Activated T-helper 17 cell treated with anti-CD3 and anti-CD28 coated beads, Interleukin-2, amount 50 U/mL, for 72 hours (primary cell): Measurements from ENCODE around the gene PRDX2. TPM values are rescaled to one million over a fixed set of nuclear protein-coding genes. Genes with fewer than 3 reads are reported as not detected.
A peak's percentile ranks its signal among the peaks of the same experiment; 100 is the strongest.

Experiments
- ATAC-seq: fragments of 150-1000 bp; cut with Tn5 transposase; replicated peaks from 2 replicates; pipeline ENCODE4 v1.10.0; 2021; ENCODE audit warnings: mild to moderate bottlenecking, moderate library complexity
- H3K27ac Mint-ChIP-seq: one replicate; pipeline ENCODE4 v1.8.0; 2022; ENCODE audit warnings: mixed read lengths
- H3K27me3 Mint-ChIP-seq: one replicate; pipeline ENCODE4 v1.8.0; 2022; ENCODE audit warnings: mixed read lengths
- H3K36me3 Mint-ChIP-seq: one replicate; pipeline ENCODE4 v1.8.0; 2022; ENCODE audit warnings: low read depth, mild to moderate bottlenecking, mixed read lengths
- H3K4me1 Mint-ChIP-seq: one replicate; pipeline ENCODE4 v1.8.0; 2022; ENCODE audit warnings: mixed read lengths
- H3K4me3 Mint-ChIP-seq: one replicate; pipeline ENCODE4 v1.8.0; 2022; ENCODE audit warnings: mild to moderate bottlenecking, mixed read lengths
- H3K9me3 Mint-ChIP-seq: one replicate; pipeline ENCODE4 v1.8.0; 2022; ENCODE audit warnings: mixed read lengths
- total RNA-seq, 2 donors: library from RNA; stranded (reverse); gene quantifications; one replicate each; pipeline ENCODE4 v1.2.3, GENCODE V29; 2022

The PRDX2 gene
- total RNA-seq, 2 donors from 2014 or later = 307 to 415 TPM

DNA sequence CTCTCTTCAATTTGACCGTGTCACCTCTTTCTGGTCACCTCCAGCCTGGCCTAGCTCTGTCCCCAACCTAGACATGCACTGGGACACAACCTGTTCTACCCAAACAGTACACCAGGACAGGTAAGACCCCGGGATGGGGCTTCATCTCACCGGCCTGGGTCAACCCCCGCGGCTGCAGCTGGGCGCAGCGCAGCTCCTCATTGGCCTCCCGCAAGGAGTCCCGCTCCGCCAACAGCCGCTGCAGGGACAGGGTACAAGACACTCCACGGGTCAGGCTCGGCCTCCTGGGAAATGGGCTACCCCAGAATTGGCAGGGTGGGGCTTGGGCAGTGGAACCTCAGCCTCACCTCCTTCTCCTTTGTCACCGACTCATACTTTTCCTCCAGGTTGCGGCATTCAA lies 33.9 kb downstream of the PRDX2 start:
- no peaks in the 10 kb centered on the region for H3K36me3 Mint-ChIP-seq
- no peaks in the 10 kb centered on the region for H3K27me3 Mint-ChIP-seq
- no peak overlapping the region for H3K27ac Mint-ChIP-seq
- ATAC-seq = no peak
- peaks cover 5% of the 10 kb centered on the region for H3K4me1 Mint-ChIP-seq
- no peak overlapping the region for H3K4me3 Mint-ChIP-seq
- no peaks in the 10 kb centered on the region for H3K9me3 Mint-ChIP-seq

DNA sequence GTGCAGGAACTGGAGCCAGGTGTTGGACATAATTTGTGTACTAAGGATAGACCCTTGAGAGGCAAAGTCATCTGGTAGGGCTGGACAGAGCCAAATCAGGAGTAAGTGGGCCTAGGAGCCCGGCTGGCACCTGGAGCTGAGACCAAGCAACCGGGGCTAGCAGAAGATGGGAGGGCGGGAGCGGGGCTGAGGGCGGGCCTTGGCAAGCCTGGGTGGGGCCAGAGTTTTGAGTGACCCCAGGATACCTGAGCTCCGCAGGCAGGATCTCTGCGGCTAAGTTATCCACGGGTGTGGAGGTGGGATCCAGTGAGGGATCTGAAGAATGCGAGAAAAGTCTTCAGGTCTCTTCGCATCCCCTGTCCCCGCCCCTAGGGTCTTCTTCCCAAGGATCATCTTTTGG lies 34.5 kb downstream of the PRDX2 start:
- no peaks in the 10 kb centered on the region for H3K27me3 Mint-ChIP-seq
- no peak overlapping the region for H3K4me3 Mint-ChIP-seq
- H3K36me3 Mint-ChIP-seq = no peaks in the 10 kb centered on the region
- no peak overlapping the region for H3K27ac Mint-ChIP-seq
- H3K4me1 Mint-ChIP-seq = peaks cover 5% of the 10 kb centered on the region
- H3K9me3 Mint-ChIP-seq = no peaks in the 10 kb centered on the region
- no peak for ATAC-seq

DNA sequence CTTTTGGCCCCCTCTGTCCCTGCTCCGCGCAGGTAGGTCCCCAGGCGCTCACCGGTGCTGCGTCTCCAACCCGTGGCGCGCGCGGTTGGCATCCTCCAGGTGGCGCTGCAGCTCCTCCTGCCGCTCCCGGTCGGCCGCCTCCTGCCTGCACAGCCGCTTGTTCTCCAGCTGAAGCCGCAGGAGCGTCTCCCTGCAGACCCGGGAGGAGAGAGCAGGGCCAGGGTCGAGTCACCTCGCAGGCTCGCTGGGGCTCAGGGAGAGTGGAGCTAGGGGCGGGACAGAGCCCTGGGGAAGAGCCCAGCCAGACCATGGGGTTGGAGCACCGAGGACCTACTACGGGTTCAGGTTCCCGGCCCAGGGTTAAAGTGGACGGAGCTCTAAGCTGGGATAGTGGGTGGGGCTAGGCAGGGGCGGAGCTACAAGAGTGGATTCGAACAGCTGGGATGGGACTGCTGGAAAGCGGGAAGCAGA lies 35.5 kb downstream of the PRDX2 start:
- ATAC-seq = peak; percentile 85
- no peaks in the 10 kb centered on the region for H3K27me3 Mint-ChIP-seq
- H3K9me3 Mint-ChIP-seq = no peaks in the 10 kb centered on the region
- no peaks in the 10 kb centered on the region for H3K36me3 Mint-ChIP-seq
- H3K27ac Mint-ChIP-seq = no peak overlapping the region
- peaks cover 5% of the 10 kb centered on the region for H3K4me1 Mint-ChIP-seq
- H3K4me3 Mint-ChIP-seq = peak overlapping the region; percentile 48

DNA sequence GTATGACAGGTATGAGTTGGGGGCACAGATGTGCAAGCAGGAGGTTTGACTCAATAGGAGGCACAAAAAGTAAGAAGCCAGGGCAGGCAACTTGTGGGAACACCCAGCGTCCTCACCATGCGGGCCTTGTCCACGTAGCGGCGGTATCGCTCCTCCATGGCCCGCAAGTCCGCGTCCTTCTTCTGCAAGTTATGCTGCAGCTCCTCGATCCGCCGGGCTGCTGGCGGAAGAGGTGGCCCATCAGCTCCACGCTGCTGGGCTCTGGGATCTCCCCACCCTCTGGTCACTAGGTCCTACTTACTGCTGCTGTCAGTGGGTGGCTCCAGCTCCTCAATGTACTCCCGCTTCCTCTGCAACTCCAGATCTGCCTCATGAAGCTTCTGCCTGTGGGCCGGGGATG lies 36.9 kb downstream of the PRDX2 start:
- Mint-ChIP-seq H3K4me3 (no peak overlapping the region), H3K27ac (no peak overlapping the region), H3K27me3 (no peaks in the 10 kb centered on the region), H3K9me3 (no peaks in the 10 kb centered on the region), H3K4me1 (no peaks in the 10 kb centered on the region), H3K36me3 (no peaks in the 10 kb centered on the region)
- ATAC-seq = no peak

DNA sequence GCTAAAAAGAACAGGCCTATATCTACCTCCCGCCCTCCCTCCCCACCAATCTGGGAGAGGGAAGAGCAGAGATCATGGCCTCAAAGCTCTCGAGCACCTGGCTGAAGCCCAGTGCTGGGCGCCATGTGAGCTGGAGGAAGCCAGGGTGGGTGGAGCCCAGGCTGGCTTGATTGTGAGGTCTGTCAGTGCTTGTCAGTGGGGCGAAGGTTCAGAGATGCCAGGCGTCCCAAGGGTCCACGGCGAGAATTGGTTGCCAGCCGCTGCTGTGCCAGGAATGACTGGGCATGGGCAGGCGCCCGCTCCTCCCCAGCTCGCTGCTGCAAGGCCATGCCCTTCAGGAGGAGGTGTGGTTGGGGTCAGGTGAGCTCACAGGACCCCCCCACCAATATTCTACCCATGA lies 38.5 kb downstream of the PRDX2 start:
- Mint-ChIP-seq H3K4me3 (no peak overlapping the region), H3K4me1 (no peaks in the 10 kb centered on the region), H3K27ac (no peak overlapping the region), H3K9me3 (no peaks in the 10 kb centered on the region), H3K36me3 (no peaks in the 10 kb centered on the region), H3K27me3 (no peaks in the 10 kb centered on the region)
- ATAC-seq = no peak

DNA sequence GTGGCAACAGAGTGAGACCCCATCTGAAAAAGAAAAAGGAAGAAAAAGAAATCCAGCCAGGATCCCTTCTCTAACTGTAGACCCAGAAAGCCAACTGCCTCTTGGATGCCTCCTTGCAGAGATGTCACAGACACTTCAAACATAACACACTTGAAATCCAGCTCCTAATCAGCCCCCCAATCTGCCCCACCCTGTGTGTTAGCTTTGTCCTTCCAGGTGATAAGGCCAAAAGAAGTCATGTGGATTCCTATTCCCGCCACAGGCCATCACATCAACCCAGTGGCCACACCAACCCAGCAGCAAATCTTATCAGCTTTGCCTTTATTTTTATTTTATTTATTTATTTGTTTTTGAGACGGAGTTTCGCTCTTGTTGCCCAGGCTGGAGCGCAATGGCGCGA lies 41.9 kb downstream of the PRDX2 start:
- no peak overlapping the region for H3K27ac Mint-ChIP-seq
- H3K4me1 Mint-ChIP-seq = no peaks in the 10 kb centered on the region
- peaks cover 8% of the 10 kb centered on the region for H3K27me3 Mint-ChIP-seq
- no peaks in the 10 kb centered on the region for H3K9me3 Mint-ChIP-seq
- no peaks in the 10 kb centered on the region for H3K36me3 Mint-ChIP-seq
- no peak overlapping the region for H3K4me3 Mint-ChIP-seq
- no peak for ATAC-seq

DNA sequence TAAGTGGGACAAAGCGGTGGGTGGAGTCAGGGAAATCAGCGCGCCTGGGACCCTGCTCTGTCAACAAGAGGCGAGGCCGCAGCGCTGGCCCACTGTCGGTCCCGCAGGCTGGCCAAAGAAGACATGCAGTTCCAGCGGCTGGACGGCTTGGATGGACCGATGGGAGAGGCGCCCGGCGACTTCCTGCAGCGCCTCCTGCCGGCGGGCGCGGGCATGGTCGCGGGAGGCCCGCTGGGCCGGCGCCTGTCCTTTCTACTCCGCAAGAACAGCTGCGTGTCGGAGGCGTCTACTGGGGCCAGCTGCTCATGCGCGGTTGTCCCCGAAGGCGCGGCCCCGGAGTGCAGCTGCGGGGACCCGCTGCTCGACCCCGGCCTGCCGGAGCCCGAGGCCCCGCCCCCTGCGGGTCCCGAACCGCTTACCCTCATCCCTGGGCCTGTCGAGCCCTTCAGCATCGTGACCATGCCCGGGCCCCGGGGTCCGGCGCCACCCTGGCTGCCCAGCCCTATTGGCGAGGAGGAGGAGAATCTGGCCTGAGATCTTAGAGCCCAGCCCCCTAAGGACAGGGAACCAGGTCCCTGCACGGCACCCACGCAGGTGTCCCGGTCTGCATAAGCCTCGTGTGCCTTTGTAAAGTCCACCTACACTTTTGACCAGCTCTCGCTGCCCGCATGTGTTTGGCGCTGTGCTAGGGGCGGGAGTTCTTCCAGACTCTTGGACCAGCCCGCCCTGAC lies 43.9 kb downstream of the PRDX2 start:
- Mint-ChIP-seq H3K27ac (no peak overlapping the region), H3K4me1 (no peaks in the 10 kb centered on the region), H3K9me3 (no peaks in the 10 kb centered on the region), H3K4me3 (peak overlapping the region; percentile 35), H3K36me3 (no peaks in the 10 kb centered on the region), H3K27me3 (peaks cover 8% of the 10 kb centered on the region)
- peak; percentile 89 for ATAC-seq

DNA sequence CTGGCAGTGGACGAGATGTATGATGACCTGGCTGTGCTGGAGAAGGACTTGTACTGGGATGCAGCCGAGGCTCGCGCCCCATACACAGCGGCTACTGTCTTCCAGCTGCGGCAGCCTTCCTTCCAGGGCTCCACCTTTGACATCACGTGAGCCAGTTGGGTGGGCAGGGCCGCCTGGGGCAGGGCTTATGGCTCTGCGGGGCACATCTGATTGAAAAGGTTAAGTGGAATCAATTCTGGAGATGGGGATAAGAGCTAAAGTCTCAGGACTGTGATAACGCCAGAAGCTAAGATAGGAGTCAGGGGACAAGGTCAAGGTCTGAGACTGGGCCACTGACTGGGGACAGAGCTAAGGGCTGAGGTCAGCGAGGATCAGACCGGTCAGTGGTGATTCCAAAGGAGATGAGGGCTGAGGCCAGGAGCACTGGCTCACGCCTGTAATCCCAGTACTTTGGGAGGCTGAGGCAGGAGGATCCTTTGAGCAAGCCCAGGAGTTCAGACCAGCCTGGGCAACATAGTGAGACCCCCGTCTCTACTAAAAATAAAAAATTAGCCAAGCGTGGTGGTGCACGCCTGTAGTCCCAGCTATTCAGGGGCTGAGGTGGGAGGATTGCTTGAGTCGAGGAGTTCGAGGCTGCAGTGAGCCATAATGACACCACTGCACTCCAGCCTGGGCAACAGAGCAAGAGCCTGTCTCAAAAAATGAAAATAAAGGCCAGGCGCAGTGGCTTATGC lies 45.3 kb downstream of the PRDX2 start:
- no peak for ATAC-seq
- H3K27ac Mint-ChIP-seq = no peak overlapping the region
- H3K4me3 Mint-ChIP-seq = no peak overlapping the region
- H3K4me1 Mint-ChIP-seq = no peaks in the 10 kb centered on the region
- peaks cover 11% of the 10 kb centered on the region for H3K27me3 Mint-ChIP-seq
- H3K36me3 Mint-ChIP-seq = no peaks in the 10 kb centered on the region
- no peaks in the 10 kb centered on the region for H3K9me3 Mint-ChIP-seq

DNA sequence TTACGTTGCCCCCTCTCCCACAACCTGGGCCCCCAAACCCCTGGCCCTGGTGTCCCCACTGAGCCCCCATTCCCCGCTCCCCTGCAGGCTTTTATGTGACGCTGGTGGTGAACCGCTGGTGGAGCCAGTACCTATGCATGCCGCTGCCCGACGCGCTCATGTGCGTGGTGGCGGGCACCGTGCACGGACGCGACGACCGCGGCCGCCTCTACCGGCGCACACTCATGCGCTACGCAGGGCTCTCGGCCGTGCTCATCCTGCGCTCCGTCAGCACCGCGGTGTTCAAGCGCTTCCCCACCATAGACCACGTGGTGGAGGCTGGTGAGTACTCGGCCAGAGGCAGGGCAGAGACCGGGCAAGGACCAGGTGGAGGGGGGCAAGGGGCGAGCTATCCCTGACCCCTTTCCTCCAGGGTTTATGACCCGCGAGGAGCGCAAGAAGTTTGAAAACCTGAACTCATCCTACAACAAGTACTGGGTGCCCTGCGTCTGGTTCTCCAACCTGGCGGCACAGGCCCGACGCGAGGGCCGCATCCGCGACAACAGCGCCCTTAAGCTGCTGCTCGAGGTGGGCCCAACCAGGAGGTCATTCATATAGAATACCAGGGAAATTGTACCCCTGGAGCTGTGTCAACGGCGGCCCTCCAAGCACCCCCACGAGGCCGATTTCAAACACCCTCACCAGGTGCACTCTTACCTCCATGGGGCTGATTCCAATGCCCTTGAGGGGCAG lies 47.0 kb downstream of the PRDX2 start:
- Mint-ChIP-seq H3K9me3 (no peaks in the 10 kb centered on the region), H3K36me3 (no peaks in the 10 kb centered on the region), H3K27ac (no peak overlapping the region), H3K27me3 (peaks cover 11% of the 10 kb centered on the region), H3K4me1 (no peaks in the 10 kb centered on the region), H3K4me3 (no peak overlapping the region)
- no peak for ATAC-seq

DNA sequence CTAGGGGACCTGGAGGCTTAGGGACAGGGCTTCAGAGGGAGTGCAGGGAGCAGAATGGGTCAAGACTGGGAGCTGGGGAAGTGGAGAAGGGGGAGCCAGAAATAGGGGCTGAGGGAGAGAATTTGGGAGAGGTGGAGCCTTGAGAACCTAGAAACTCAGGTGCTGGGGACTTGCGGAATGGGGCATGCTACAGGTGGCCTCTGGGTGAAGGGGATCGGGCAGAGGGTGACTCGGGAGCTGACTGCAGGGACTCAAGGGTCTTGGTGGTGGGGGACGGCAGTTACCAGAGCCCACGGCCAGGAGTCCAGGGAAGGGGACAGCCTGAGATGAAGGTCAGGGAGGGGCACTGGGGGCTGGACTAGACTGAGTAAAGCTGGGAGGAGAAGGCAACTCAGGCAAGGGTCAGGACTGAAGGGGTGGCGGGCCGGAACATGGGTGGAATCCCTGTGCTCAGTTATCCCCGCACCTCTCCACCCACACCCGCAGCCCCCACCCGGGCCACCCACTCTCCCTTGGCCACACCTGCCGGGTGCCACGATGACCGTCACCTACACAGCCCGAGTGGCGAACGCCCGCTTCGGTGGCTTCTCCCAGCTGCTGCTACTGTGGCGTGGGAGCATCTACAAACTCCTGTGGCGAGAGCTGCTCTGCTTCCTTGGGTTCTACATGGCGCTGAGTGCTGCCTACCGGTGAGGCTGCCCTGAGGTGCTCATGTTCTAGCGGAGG lies 49.4 kb downstream of the PRDX2 start:
- H3K27ac Mint-ChIP-seq = no peak overlapping the region
- peaks cover 11% of the 10 kb centered on the region for H3K27me3 Mint-ChIP-seq
- no peaks in the 10 kb centered on the region for H3K4me1 Mint-ChIP-seq
- ATAC-seq = no peak
- H3K9me3 Mint-ChIP-seq = peaks cover 4% of the 10 kb centered on the region
- H3K4me3 Mint-ChIP-seq = no peak overlapping the region
- peaks cover 12% of the 10 kb centered on the region for H3K36me3 Mint-ChIP-seq

DNA sequence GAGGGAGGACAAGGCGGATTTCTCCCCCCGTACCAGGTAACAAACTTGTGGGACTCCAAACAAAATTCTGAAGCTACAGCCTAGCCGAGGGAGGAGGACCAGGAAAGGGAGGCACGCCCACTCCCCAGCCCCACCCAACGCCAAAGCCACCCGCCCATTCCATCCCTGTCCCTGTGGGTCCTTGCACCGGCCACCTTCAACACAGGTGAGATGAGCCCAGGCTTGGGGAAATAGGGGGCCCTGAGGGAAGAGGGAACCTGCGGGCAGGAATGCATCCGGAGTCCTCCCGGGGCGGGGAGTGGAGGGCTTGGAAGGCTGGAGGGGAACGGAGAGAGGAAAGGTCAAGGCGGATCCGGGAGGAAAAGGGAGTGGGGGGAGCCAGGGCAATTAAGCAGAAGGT lies 50.0 kb downstream of the PRDX2 start, which contains the start of gene BEST2:
BEST2 (plus strand) TSS at position 157 of the 400 bp plus-strand sequence. CDS start 802 bp downstream, outside the sequence.
- peaks cover 18% of the 10 kb centered on the region for H3K36me3 Mint-ChIP-seq
- no peaks in the 10 kb centered on the region for H3K4me1 Mint-ChIP-seq
- peaks cover 11% of the 10 kb centered on the region for H3K27me3 Mint-ChIP-seq
- H3K9me3 Mint-ChIP-seq = peaks cover 4% of the 10 kb centered on the region
- H3K27ac Mint-ChIP-seq = no peak within 1 kb of the TSS
- no peak for ATAC-seq
- no peak within 1 kb of the TSS for H3K4me3 Mint-ChIP-seq

DNA sequence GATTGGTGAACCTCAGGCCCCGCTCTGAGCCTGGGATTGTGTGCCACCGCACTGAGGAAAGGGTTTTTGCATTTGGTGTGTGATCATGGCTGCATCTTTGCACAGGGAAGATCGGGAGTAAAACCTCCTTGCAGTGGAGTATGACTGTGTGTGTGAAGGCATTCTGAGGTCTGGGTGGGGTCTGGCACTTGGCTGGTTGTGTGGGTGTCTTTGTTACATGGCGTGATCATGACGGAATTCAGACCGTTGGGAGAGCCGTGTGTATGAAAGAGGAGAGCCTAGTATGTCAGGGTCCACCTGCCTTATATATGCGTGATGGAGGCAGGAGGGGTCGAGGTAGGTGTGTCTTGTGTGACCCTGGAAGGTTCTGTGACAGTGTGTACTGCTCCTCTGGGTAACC lies 50.7 kb downstream of the PRDX2 start:
- Mint-ChIP-seq H3K27ac (no peak overlapping the region), H3K36me3 (peaks cover 25% of the 10 kb centered on the region), H3K4me1 (no peaks in the 10 kb centered on the region), H3K9me3 (peaks cover 4% of the 10 kb centered on the region), H3K4me3 (no peak overlapping the region), H3K27me3 (peaks cover 8% of the 10 kb centered on the region)
- no peak for ATAC-seq

DNA sequence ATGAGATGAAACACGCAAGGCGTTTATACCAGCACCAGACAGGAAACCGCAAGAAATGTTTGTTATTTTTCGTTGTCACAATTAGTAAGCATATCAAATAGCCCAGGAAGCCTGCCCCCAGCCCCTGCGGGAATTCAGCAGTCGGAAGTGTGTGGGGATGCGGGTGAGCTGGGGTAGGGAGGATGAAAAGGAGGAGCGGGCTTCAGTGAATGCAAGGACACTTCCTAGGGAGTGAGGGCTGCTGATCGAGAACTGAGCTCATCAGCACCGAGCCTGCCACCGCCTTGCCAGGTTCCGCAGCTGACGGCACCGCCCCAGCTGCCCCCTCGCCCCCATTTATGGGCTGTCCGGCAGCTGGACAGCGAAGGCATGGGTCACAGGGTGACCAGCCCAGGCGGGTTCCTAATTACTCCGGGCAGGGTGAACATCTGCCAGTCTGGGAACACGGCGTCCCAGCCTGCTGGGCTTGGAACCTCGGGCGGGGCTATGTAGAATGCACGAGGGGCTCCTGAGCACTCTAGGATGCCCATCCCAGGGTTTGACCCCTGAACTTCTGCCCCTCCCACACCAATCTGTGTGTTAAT lies 51.6 kb downstream of the PRDX2 start:
- ATAC-seq = peak; percentile 11
- H3K9me3 Mint-ChIP-seq = peaks cover 4% of the 10 kb centered on the region
- H3K36me3 Mint-ChIP-seq = peaks cover 34% of the 10 kb centered on the region
- peak overlapping the region; percentile 6 for H3K4me3 Mint-ChIP-seq
- H3K27ac Mint-ChIP-seq = no peak overlapping the region
- no peaks in the 10 kb centered on the region for H3K4me1 Mint-ChIP-seq
- H3K27me3 Mint-ChIP-seq = peaks cover 3% of the 10 kb centered on the region

DNA sequence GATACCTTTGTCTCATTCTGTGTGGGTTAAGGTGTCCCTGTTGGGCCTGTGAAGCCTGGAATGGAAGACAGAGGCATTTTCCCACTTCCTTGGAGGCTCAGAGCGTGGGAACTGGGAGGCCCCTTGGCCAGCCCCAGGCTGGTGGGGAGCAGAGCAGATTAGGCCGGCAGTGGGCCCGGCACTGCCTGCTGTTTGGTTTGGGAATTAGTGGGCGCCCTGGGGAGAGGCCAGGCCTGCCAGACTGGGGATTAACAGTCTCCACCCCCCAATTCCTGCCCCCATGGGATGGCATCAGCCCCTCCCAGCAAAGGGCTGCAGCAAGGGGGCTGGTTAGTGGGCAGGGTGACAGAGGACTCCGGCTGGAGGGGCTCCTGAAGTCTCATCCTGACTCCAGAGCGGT lies 53.1 kb downstream of the PRDX2 start:
- H3K4me3 Mint-ChIP-seq = no peak overlapping the region
- H3K27me3 Mint-ChIP-seq = peaks cover 3% of the 10 kb centered on the region
- H3K36me3 Mint-ChIP-seq = peaks cover 43% of the 10 kb centered on the region
- ATAC-seq = no peak
- no peak overlapping the region for H3K27ac Mint-ChIP-seq
- H3K4me1 Mint-ChIP-seq = no peaks in the 10 kb centered on the region
- H3K9me3 Mint-ChIP-seq = peaks cover 4% of the 10 kb centered on the region
